OCI-LY3 (cell line): ENCODE results near the gene ELOVL1.

Experiments
- EZH2phosphoT487 ChIP-seq: fragments of 200-600 bp; shearing (Covaris generic); IDR thresholded peaks from 2 replicates; pipeline ENCODE4 v1.6.1; 2018; ENCODE audit warnings: antibody characterized with exemption, mixed run types, low read depth
- TF ChIP-seq, protein P1 (sequence below): fragments of 200-600, 300-600 bp; sonication (generic); IDR thresholded peaks from 2 replicates; pipeline ENCODE4 v1.5.1; 2014; ENCODE audit warnings: antibody characterized with exemption, low read length, low read depth

DNA sequence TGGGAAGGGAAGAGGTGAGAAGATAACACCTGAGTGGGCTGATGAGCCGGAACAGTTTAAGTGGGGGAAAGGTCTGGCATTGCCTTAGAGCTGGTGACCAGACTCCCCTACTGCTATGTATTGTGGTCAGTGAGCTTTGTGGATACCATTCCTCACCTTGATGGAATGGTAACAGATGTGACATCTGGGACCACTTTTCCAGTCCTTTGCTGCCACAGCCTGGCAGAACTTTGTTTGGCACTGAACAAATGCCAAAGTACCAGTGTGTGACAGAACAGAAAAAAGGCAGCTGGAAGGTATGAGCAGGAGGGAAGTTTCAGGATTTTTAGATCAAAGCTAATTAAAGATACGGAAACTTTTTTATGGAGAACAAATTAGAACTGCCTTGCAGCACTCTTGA, 15.6 kb upstream of the ELOVL1 start:
- TF ChIP-seq, protein P1, sequence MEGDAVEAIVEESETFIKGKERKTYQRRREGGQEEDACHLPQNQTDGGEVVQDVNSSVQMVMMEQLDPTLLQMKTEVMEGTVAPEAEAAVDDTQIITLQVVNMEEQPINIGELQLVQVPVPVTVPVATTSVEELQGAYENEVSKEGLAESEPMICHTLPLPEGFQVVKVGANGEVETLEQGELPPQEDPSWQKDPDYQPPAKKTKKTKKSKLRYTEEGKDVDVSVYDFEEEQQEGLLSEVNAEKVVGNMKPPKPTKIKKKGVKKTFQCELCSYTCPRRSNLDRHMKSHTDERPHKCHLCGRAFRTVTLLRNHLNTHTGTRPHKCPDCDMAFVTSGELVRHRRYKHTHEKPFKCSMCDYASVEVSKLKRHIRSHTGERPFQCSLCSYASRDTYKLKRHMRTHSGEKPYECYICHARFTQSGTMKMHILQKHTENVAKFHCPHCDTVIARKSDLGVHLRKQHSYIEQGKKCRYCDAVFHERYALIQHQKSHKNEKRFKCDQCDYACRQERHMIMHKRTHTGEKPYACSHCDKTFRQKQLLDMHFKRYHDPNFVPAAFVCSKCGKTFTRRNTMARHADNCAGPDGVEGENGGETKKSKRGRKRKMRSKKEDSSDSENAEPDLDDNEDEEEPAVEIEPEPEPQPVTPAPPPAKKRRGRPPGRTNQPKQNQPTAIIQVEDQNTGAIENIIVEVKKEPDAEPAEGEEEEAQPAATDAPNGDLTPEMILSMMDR: no peak
- TF ChIP-seq EZH2phosphoT487: no peak
